ENCODE data around the gene GOLGA7B.

Gene GOLGA7B

GRCh38 chr10:97898429-97898828 is 48.8 kb downstream of the GOLGA7B start:
- no peak for DNase-seq

GRCh38 chr10:97901381-97901780 is 51.7 kb downstream of the GOLGA7B start:
- DNase-seq = no peak

GRCh38 chr10:97903128-97904017 is 53.7 kb downstream of the GOLGA7B start:
- no peak for DNase-seq

- no peak for DNase-seq
Observed at GRCh38 chr10:97904018-97904381, 54.4 kb downstream of the GOLGA7B start.

- no peak for DNase-seq
Observed at GRCh38 chr10:97904576-97904975, 54.9 kb downstream of the GOLGA7B start.

- no peak for DNase-seq
Observed at GRCh38 chr10:97905276-97905675, 55.6 kb downstream of the GOLGA7B start.

GRCh38 chr10:97907211-97907610 is 57.6 kb downstream of the GOLGA7B start:
- DNase-seq = no peak

GRCh38 chr10:97907830-97908229 is 58.2 kb downstream of the GOLGA7B start:
- DNase-seq = no peak

GRCh38 chr10:97910661-97911060 is 61.0 kb downstream of the GOLGA7B start:
- DNase-seq = no peak

GRCh38 chr10:97911217-97911616 is 61.6 kb downstream of the GOLGA7B start:
- no peak for DNase-seq

GRCh38 chr10:97913193-97913592 is 63.5 kb downstream of the GOLGA7B start:
- DNase-seq = no peak

GRCh38 chr10:97913614-97914013 is 64.0 kb downstream of the GOLGA7B start:
- DNase-seq = no peak

- no peak for DNase-seq
Observed at GRCh38 chr10:97914171-97914836, 64.7 kb downstream of the GOLGA7B start.

GRCh38 chr10:97914837-97915211 is 65.2 kb downstream of the GOLGA7B start:
- DNase-seq = peak; percentile 7

GRCh38 chr10:97915346-97916131 is 65.9 kb downstream of the GOLGA7B start:
- no peak for DNase-seq

- no peak for DNase-seq
Observed at GRCh38 chr10:97916586-97916985, 66.9 kb downstream of the GOLGA7B start.

GRCh38 chr10:97919012-97919411 is 69.4 kb downstream of the GOLGA7B start:
- no peak for DNase-seq

GRCh38 chr10:97920865-97921264 is 71.2 kb downstream of the GOLGA7B start:
- DNase-seq = no peak

Measured in NCI-H2081 treated with DMSO at 0.1 percent for 48 hours (cell line).